GM12878 (cell line): Measurements from ENCODE around the gene DNAH3.

Source experiments
- ASH2L ChIP-seq: fragments of 300-600, 200-600 bp; sonication (generic); IDR thresholded peaks from 2 replicates; pipeline ENCODE4 v1.6.1; 2017; ENCODE audit warnings: low read depth, mild to moderate bottlenecking, borderline replicate concordance
- EP300 ChIP-seq, 2 experiments: fragments of 150-350 bp in 1 of 2; IDR thresholded peaks; 2 replicates each; pipeline ENCODE4 v1.6.1; 2011 to 2012; ENCODE audit warnings: low read depth in 2 of 2, low read length in 2 of 2, borderline replicate concordance in 1 of 2, improper control_type of control experiment in 1 of 2, inconsistent platforms in 1 of 2; ENCODE audit not compliant: control insufficient read depth in 1 of 2
- EZH2 ChIP-seq: IDR thresholded peaks from 2 replicates; pipeline ENCODE4 v1.6.1; 2012; ENCODE audit warnings: low read depth, mild to moderate bottlenecking, control low read depth, inconsistent platforms, low read length, borderline replicate concordance; ENCODE audit not compliant: control insufficient read depth
- HCFC1 ChIP-seq: fragments of 150-350 bp; IDR thresholded peaks from 2 replicates; pipeline ENCODE4 v1.6.1; 2014; ENCODE audit warnings: low read length
- IKZF1 ChIP-seq: fragments of 450-650 bp; conservative IDR thresholded peaks from 2 replicates; pipeline ENCODE4 v1.6.1; 2017; ENCODE audit warnings: antibody characterized with exemption, mild to moderate bottlenecking
- JUND ChIP-seq: IDR thresholded peaks from 2 replicates; pipeline ENCODE4 v1.6.1; 2012; ENCODE audit warnings: low read depth, mild to moderate bottlenecking, low read length, improper control_type of control experiment, moderate library complexity
- MYC ChIP-seq: IDR thresholded peaks from 2 replicates; pipeline ENCODE4 v1.6.1; 2011; ENCODE audit warnings: mild to moderate bottlenecking, low read length, moderate library complexity, inconsistent platforms; ENCODE audit not compliant: insufficient read depth, insufficient replicate concordance, insufficient read length, severe bottlenecking
- POLR2AphosphoS5 ChIP-seq: IDR thresholded peaks from 2 replicates; pipeline ENCODE4 v1.6.1; 2011; ENCODE audit warnings: mild to moderate bottlenecking, low read length, inconsistent platforms
- RBBP5 ChIP-seq: fragments of 200-600 bp; sonication (generic); conservative IDR thresholded peaks from 2 replicates; pipeline ENCODE4 v1.6.1; 2016
- TAF1 ChIP-seq: IDR thresholded peaks from 2 replicates; pipeline ENCODE4 v1.6.1; 2011; ENCODE audit warnings: mild to moderate bottlenecking, low read depth, low read length, borderline replicate concordance
- ZNF274 ChIP-seq: IDR thresholded peaks from one replicate; pipeline ENCODE4 v1.8.0; 2011; ENCODE audit not compliant: insufficient read length, insufficient read depth
- TF ChIP-seq, protein P1 (sequence below), 3 experiments: IDR thresholded peaks in 2 of 3; conservative IDR thresholded peaks in 1 of 3; 2 replicates each; pipeline ENCODE4 v1.5.1; 2011; ENCODE audit warnings: low read depth in 3 of 3, low read length in 3 of 3, mild to moderate bottlenecking in 3 of 3, control low read depth in 2 of 3, moderate library complexity in 2 of 3, inconsistent platforms in 1 of 3, mixed read lengths in 1 of 3; ENCODE audit not compliant: control insufficient read depth in 2 of 3, insufficient read depth in 1 of 3; ENCODE audit errors: extremely low read depth in 1 of 3
- TF ChIP-seq, protein P2 (sequence below): IDR thresholded peaks from 2 replicates; pipeline ENCODE4 v1.6.1; 2012; ENCODE audit warnings: low read depth, low read length, improper control_type of control experiment

DNA sequence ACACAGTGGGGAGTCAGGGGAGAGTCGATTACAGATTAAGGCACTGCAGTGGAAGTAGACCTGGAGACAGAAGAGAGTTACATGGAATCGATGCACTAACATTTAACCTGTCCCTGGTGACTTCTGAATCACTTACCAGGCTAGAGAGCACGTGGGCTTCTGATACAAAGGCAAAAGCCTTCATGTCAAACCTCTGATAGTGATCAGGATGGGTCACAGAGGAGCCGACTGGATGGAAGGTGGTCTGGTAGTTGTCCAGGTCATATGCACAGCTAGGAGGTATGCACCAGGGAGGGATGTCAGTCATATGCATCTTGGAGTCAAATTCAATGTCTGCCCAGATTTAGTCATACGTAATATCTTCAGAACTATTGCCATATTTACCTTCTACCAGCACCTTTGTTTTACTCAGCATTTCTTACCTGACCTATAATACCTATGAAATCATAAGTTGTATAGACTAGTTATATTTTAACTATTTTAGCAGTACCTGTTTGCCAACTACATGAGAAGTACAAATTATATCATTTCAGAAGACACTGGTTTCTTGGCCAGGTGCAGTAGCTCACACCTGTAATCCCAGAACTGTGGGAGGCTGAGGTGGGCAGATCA, 49.1 kb upstream of the DNAH3 start:
- TF ChIP-seq, protein P1, sequence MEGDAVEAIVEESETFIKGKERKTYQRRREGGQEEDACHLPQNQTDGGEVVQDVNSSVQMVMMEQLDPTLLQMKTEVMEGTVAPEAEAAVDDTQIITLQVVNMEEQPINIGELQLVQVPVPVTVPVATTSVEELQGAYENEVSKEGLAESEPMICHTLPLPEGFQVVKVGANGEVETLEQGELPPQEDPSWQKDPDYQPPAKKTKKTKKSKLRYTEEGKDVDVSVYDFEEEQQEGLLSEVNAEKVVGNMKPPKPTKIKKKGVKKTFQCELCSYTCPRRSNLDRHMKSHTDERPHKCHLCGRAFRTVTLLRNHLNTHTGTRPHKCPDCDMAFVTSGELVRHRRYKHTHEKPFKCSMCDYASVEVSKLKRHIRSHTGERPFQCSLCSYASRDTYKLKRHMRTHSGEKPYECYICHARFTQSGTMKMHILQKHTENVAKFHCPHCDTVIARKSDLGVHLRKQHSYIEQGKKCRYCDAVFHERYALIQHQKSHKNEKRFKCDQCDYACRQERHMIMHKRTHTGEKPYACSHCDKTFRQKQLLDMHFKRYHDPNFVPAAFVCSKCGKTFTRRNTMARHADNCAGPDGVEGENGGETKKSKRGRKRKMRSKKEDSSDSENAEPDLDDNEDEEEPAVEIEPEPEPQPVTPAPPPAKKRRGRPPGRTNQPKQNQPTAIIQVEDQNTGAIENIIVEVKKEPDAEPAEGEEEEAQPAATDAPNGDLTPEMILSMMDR (IDR thresholded peaks at IDR 0.05 in 2 of 3, conservative IDR thresholded peaks at IDR 0.05 in 1 of 3; ENCODE audit: control insufficient read depth in 2 of 3, extremely low read depth in 1 of 3, insufficient read depth in 1 of 3, low read depth in 3 of 3, low read length in 3 of 3), result no peak
- TF ChIP-seq IKZF1 (no peak), JUND (no peak), MYC (no peak), ZNF274 (no peak), EZH2 (no peak), EP300 (IDR thresholded peaks at IDR 0.05; ENCODE audit: borderline replicate concordance in 1 of 2, control insufficient read depth in 1 of 2, low read depth in 2 of 2, low read length in 2 of 2) (no peak), HCFC1 (no peak), TAF1 (no peak), RBBP5 (no peak), ASH2L (no peak), POLR2AphosphoS5 (no peak)
- TF ChIP-seq, protein P2, sequence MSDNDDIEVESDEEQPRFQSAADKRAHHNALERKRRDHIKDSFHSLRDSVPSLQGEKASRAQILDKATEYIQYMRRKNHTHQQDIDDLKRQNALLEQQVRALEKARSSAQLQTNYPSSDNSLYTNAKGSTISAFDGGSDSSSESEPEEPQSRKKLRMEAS, result no peak
